Prostate gland (tissue), 2 donors: ENCODE results near the gene PRDM11.

ENCODE experiments used
- CTCF ChIP-seq, 4 experiments: fragments of 200-600 bp in 2 of 4; fragments of 450-650 bp in 2 of 4; sonication (generic) in 2 of 4; IDR thresholded peaks; 1 replicate in 3 of 4; 2 replicates in 1 of 4; pipeline ENCODE4 v1.5.1; 2016 to 2019; ENCODE audit warnings: antibody characterized with exemption in 4 of 4, mild to moderate bottlenecking in 2 of 4, moderate library complexity in 2 of 4
- POLR2A ChIP-seq: fragments of 450-650 bp; IDR thresholded peaks from one replicate; pipeline ENCODE4 v1.6.1; 2016; ENCODE audit warnings: antibody characterized with exemption, mild to moderate bottlenecking
- POLR2AphosphoS5 ChIP-seq: sonication (generic); formaldehyde crosslinking; IDR thresholded peaks from one replicate; pipeline ENCODE4 v1.6.1; 2017; ENCODE audit warnings: antibody characterized with exemption

- TF ChIP-seq POLR2A, result no peak
- peak in 2 of 4 experiments; percentile 51 to 53 for TF ChIP-seq CTCF (IDR thresholded peaks at IDR 0.05)
- peak; percentile 78 for TF ChIP-seq POLR2AphosphoS5
These were observed 48.5 kb upstream of the PRDM11 start for GRCh38 chr11:45097721-45098493.
